ENCODE results near the gene MBLAC2.

Gene MBLAC2

DNA sequence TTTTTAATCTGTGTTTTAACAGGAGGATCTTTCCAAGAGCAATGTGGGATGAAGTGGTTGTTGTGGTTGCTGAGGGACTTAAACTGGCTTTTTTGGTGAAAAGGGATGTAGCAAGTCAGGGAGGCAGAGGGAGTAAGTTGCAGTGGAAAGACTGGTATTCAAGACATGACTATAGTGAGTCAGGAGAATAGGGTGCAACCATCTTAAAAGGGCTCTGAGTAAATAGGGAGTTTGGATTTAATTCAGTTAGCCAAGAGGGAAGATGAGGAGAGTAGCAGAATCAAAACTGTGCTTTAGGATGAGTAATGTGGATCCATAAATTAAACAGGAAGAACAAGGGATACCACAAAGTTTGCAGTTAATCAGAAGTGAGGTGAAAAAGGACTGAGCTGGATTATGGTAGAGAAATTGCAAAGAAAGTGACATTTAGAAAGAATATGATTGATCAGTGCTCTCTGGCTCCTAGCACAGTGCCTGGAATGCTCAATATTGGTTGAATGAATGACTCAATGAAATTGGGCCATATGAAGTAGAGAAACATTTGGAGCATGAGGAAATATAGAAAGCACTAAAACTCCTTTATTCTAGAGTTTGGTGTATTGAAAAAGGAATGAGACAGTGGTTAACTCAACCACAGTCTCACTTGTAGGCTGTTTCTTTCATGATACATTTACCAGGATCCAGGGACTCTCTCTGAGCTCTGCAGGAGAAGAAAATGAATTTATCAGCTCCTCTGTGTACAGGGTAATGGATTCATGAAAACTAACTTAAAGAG lies 5.2 kb upstream of the MBLAC2 start:
- no peak overlapping the region for H3K27ac ChIP-seq
- TF ChIP-seq, protein P1, sequence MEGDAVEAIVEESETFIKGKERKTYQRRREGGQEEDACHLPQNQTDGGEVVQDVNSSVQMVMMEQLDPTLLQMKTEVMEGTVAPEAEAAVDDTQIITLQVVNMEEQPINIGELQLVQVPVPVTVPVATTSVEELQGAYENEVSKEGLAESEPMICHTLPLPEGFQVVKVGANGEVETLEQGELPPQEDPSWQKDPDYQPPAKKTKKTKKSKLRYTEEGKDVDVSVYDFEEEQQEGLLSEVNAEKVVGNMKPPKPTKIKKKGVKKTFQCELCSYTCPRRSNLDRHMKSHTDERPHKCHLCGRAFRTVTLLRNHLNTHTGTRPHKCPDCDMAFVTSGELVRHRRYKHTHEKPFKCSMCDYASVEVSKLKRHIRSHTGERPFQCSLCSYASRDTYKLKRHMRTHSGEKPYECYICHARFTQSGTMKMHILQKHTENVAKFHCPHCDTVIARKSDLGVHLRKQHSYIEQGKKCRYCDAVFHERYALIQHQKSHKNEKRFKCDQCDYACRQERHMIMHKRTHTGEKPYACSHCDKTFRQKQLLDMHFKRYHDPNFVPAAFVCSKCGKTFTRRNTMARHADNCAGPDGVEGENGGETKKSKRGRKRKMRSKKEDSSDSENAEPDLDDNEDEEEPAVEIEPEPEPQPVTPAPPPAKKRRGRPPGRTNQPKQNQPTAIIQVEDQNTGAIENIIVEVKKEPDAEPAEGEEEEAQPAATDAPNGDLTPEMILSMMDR (conservative IDR thresholded peaks at IDR 0.05), result no peak

DNA sequence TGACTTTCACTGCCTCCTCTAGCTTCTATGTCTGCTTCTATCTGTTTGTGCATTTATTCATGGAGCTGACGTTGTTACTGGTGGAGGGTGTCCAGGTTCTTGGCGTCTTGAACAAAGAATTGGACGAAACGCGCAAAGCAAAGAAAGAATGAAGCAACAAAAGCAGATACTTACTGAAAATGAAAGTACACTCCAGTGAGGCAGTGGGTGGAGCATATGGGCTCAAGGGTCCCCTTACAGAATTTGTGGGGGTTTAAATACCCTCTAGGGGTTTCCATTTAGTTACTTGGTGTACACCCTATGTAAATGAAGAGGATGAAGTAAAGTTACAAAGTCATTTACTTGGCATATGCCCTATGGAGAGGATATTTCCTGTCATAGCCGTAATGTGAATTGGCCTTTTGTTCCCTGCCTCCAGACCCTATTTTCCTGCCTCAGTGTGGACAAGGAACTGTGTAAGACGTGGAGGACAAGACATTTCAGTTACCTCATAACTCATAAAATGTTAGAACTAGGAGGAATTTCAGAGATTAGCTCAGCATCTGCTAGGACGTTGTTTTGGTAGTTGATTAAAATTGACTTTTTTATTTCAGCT lies 3.1 kb upstream of the MBLAC2 start:
- no peak overlapping the region for H3K27ac ChIP-seq
- TF ChIP-seq, protein P1 (conservative IDR thresholded peaks at IDR 0.05), result no peak

GRCh38 chr5:90477073-90477472 lies 2.5 kb upstream of the MBLAC2 start:
- H3K27ac ChIP-seq, result no peak overlapping the region

GRCh38 chr5:90476391-90476790 lies 1.8 kb upstream of the MBLAC2 start:
- no peak overlapping the region for H3K27ac ChIP-seq
- TF ChIP-seq, protein P1 (conservative IDR thresholded peaks at IDR 0.05), result no peak

More at GRCh38 chr5:90477073-90477472, 2.5 kb upstream of the MBLAC2 start:
- TF ChIP-seq, protein P1 (conservative IDR thresholded peaks at IDR 0.05), result no peak

DNA sequence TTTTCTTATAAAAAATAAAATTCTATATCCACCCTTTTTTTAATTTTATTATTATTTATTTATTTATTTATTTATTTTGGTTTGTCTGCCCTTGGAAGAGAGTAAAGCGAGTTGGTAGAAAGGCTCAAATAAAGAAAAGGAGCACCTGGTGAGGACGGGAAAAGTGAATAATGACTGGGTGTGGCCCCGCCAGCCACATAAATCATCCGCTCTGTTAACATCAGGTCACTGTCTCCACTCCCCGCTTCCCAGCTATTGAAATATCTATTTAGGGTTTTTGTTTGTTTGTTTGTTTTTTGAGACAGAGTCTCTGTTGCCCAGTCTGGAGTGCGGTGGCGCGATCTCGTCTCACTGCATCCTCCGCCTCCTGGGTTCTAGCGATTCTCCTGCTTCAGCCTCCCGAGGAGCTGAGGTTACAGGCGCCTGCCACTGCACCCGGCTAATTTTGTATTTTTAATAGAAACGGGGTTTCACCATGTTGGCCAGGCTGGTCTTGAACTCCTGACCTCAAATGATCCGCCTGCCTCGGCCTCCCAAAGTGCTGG lies 937 bp upstream of the MBLAC2 start:
- peak overlapping the region; percentile 83; the same call in 1 of the 2 replicates for H3K27ac ChIP-seq
- TF ChIP-seq, protein P1 (conservative IDR thresholded peaks at IDR 0.05), result no peak

- TF ChIP-seq, protein P1 (conservative IDR thresholded peaks at IDR 0.05), result no peak
- H3K27ac ChIP-seq, result peak overlapping the region; percentile 83
These were observed 956 bp downstream of the MBLAC2 start for GRCh38 chr5:90473396-90474234.

Measured in VCaP (cell line).